ENCODE data around the gene CAPG. TPM values are rescaled to one million over a fixed set of nuclear protein-coding genes. Genes with fewer than 3 reads are reported as not detected.
A peak's percentile ranks its signal among the peaks of the same experiment; 100 is the strongest.
"Not testable (repeated sequence)": the region's sequence is repeated elsewhere in the genome, so short reads cannot be mapped to it uniquely, and the experiment has no call there.

The CAPG gene
- polyA plus RNA-seq, 4 donors: 35.8 to 130 (median 62.4) TPM

- no peaks in the 10 kb centered on the region for H3K9me3 ChIP-seq (ENCODE audit: control insufficient read depth in 2 of 2, insufficient read depth in 1 of 2, low read depth in 1 of 2, low read length in 1 of 2)
- H3K4me3 ChIP-seq (ENCODE audit: low read depth in 1 of 3, low read length in 3 of 3): no peak overlapping the region
- no peaks in the 10 kb centered on the region for H3K27me3 ChIP-seq (ENCODE audit: control insufficient read depth in 3 of 3, insufficient read depth in 3 of 3, low read length in 3 of 3)
- DNase-seq (no peak), FAIRE-seq (no peak)
- 77 to 93% (median 84%) methylated on average over 4 of the region's 4 CpGs for WGBS, 3 donors
- no peak overlapping the region for H3K27ac ChIP-seq (ENCODE audit: low read depth in 1 of 3, low read length in 2 of 3)
- H3K4me1 ChIP-seq (ENCODE audit: control insufficient read depth in 3 of 3, insufficient read depth in 2 of 3, low read depth in 1 of 3, low read length in 2 of 3): peaks cover 2 to 21% (median 18%) of the 10 kb centered on the region in 3 donors
- no peaks in the 10 kb centered on the region for H3K36me3 ChIP-seq (ENCODE audit: control insufficient read depth in 3 of 3, insufficient read depth in 2 of 3, low read depth in 1 of 3, low read length in 3 of 3)
These were observed 31.7 kb upstream of the CAPG start for GRCh38 chr2:85441864-85442263.

GRCh38 chr2:85440729-85441128, 30.6 kb upstream of the CAPG start:
- H3K9me3 ChIP-seq (ENCODE audit: control insufficient read depth in 2 of 2, insufficient read depth in 1 of 2, low read depth in 1 of 2, low read length in 1 of 2): no peaks in the 10 kb centered on the region
- 89 to 94% (median 92%) methylated on average over 5 of the region's 5 CpGs for WGBS, 3 donors
- H3K4me3 ChIP-seq (ENCODE audit: low read depth in 1 of 3, low read length in 3 of 3): no peak overlapping the region
- FAIRE-seq (no peak), DNase-seq (no peak)
- H3K36me3 ChIP-seq (ENCODE audit: control insufficient read depth in 3 of 3, insufficient read depth in 2 of 3, low read depth in 1 of 3, low read length in 3 of 3): no peaks in the 10 kb centered on the region
- no peak overlapping the region for H3K27ac ChIP-seq (ENCODE audit: low read depth in 1 of 3, low read length in 2 of 3)
- peaks cover 2 to 31% (median 16%) of the 10 kb centered on the region in 3 donors for H3K4me1 ChIP-seq (ENCODE audit: control insufficient read depth in 3 of 3, insufficient read depth in 2 of 3, low read depth in 1 of 3, low read length in 2 of 3)
- no peaks in the 10 kb centered on the region for H3K27me3 ChIP-seq (ENCODE audit: control insufficient read depth in 3 of 3, insufficient read depth in 3 of 3, low read length in 3 of 3)

GRCh38 chr2:85439986-85440385, 29.8 kb upstream of the CAPG start:
- peaks cover 2 to 37% (median 13%) of the 10 kb centered on the region in 3 donors for H3K4me1 ChIP-seq (ENCODE audit: control insufficient read depth in 3 of 3, insufficient read depth in 2 of 3, low read depth in 1 of 3, low read length in 2 of 3)
- H3K27ac ChIP-seq (ENCODE audit: low read depth in 1 of 3, low read length in 2 of 3): no peak overlapping the region
- DNase-seq (no peak), FAIRE-seq (no peak)
- no peaks in the 10 kb centered on the region for H3K27me3 ChIP-seq (ENCODE audit: control insufficient read depth in 3 of 3, insufficient read depth in 3 of 3, low read length in 3 of 3)
- 77 to 82% (median 81%) methylated on average over 7 of the region's 7 CpGs for WGBS, 3 donors
- no peaks in the 10 kb centered on the region for H3K36me3 ChIP-seq (ENCODE audit: control insufficient read depth in 3 of 3, insufficient read depth in 2 of 3, low read depth in 1 of 3, low read length in 3 of 3)
- no peak overlapping the region for H3K4me3 ChIP-seq (ENCODE audit: low read depth in 1 of 3, low read length in 3 of 3)
- no peaks in the 10 kb centered on the region for H3K9me3 ChIP-seq (ENCODE audit: control insufficient read depth in 2 of 2, insufficient read depth in 1 of 2, low read depth in 1 of 2, low read length in 1 of 2)

GRCh38 chr2:85439569-85439968, 29.4 kb upstream of the CAPG start:
- not testable (repeated sequence) for FAIRE-seq; H3K27ac ChIP-seq (ENCODE audit: low read depth in 1 of 3, low read length in 2 of 3); H3K27me3 ChIP-seq (ENCODE audit: control insufficient read depth in 3 of 3, insufficient read depth in 3 of 3, low read length in 3 of 3); DNase-seq; H3K9me3 ChIP-seq (ENCODE audit: control insufficient read depth in 2 of 2, insufficient read depth in 1 of 2, low read depth in 1 of 2, low read length in 1 of 2); H3K4me3 ChIP-seq (ENCODE audit: low read depth in 1 of 3, low read length in 3 of 3); H3K36me3 ChIP-seq (ENCODE audit: control insufficient read depth in 3 of 3, insufficient read depth in 2 of 3, low read depth in 1 of 3, low read length in 3 of 3)
- peaks cover 2 to 38% (median 12%) of the 10 kb centered on the region in 3 donors for H3K4me1 ChIP-seq (ENCODE audit: control insufficient read depth in 3 of 3, insufficient read depth in 2 of 3, low read depth in 1 of 3, low read length in 2 of 3)
- WGBS, 3 donors: 79 to 91% (median 85%) methylated on average over 9 of the region's 9 CpGs

- H3K9me3 ChIP-seq (ENCODE audit: control insufficient read depth in 2 of 2, insufficient read depth in 1 of 2, low read depth in 1 of 2, low read length in 1 of 2): no peaks in the 10 kb centered on the region
- H3K4me1 ChIP-seq (ENCODE audit: control insufficient read depth in 3 of 3, insufficient read depth in 2 of 3, low read depth in 1 of 3, low read length in 2 of 3): peaks cover 2 to 41% (median 12%) of the 10 kb centered on the region in 3 donors
- no peak overlapping the region for H3K4me3 ChIP-seq (ENCODE audit: low read depth in 1 of 3, low read length in 3 of 3)
- FAIRE-seq: no peak
- peak overlapping the region; percentile 41 to 97 (median 69) for H3K27ac ChIP-seq (ENCODE audit: low read depth in 1 of 3, low read length in 2 of 3)
- 38 to 72% (median 48%) methylated on average over 6 of the region's 6 CpGs for WGBS, 3 donors
- no peak for DNase-seq
- H3K27me3 ChIP-seq (ENCODE audit: control insufficient read depth in 3 of 3, insufficient read depth in 3 of 3, low read length in 3 of 3): no peaks in the 10 kb centered on the region
- no peaks in the 10 kb centered on the region for H3K36me3 ChIP-seq (ENCODE audit: control insufficient read depth in 3 of 3, insufficient read depth in 2 of 3, low read depth in 1 of 3, low read length in 3 of 3)
These were observed 28.9 kb upstream of the CAPG start for GRCh38 chr2:85439025-85439472.

GRCh38 chr2:85438201-85439024, 28.2 kb upstream of the CAPG start:
- DNase-seq (peak in 1 of 2 donors; percentile 33), FAIRE-seq (no peak)
- peak overlapping the region; percentile 46 to 97 (median 69) for H3K27ac ChIP-seq (ENCODE audit: low read depth in 1 of 3, low read length in 2 of 3)
- H3K4me3 ChIP-seq (ENCODE audit: low read depth in 1 of 3, low read length in 3 of 3): peak overlapping the region in 2 of 3 donors; percentile 43 to 46
- H3K27me3 ChIP-seq (ENCODE audit: control insufficient read depth in 3 of 3, insufficient read depth in 3 of 3, low read length in 3 of 3): no peaks in the 10 kb centered on the region
- no peaks in the 10 kb centered on the region for H3K36me3 ChIP-seq (ENCODE audit: control insufficient read depth in 3 of 3, insufficient read depth in 2 of 3, low read depth in 1 of 3, low read length in 3 of 3)
- WGBS, 3 donors: 38 to 49% (median 39%) methylated on average over 18 to 19 of the region's 19 CpGs
- H3K4me1 ChIP-seq (ENCODE audit: control insufficient read depth in 3 of 3, insufficient read depth in 2 of 3, low read depth in 1 of 3, low read length in 2 of 3): peaks cover 2 to 46% (median 12%) of the 10 kb centered on the region in 3 donors
- H3K9me3 ChIP-seq (ENCODE audit: control insufficient read depth in 2 of 2, insufficient read depth in 1 of 2, low read depth in 1 of 2, low read length in 1 of 2): no peaks in the 10 kb centered on the region

- Histone ChIP-seq H3K4me3 (ENCODE audit: low read depth in 1 of 3, low read length in 3 of 3) (peak overlapping the region; percentile 10 to 46 (median 43)), H3K27ac (ENCODE audit: low read depth in 1 of 3, low read length in 2 of 3) (peak overlapping the region; percentile 58 to 97 (median 69)), H3K36me3 (ENCODE audit: control insufficient read depth in 3 of 3, insufficient read depth in 2 of 3, low read depth in 1 of 3, low read length in 3 of 3) (no peaks in the 10 kb centered on the region), H3K9me3 (ENCODE audit: control insufficient read depth in 2 of 2, insufficient read depth in 1 of 2, low read depth in 1 of 2, low read length in 1 of 2) (no peaks in the 10 kb centered on the region), H3K27me3 (ENCODE audit: control insufficient read depth in 3 of 3, insufficient read depth in 3 of 3, low read length in 3 of 3) (no peaks in the 10 kb centered on the region), H3K4me1 (ENCODE audit: control insufficient read depth in 3 of 3, insufficient read depth in 2 of 3, low read depth in 1 of 3, low read length in 2 of 3) (peaks cover 2 to 46% (median 12%) of the 10 kb centered on the region in 3 donors)
- DNase-seq: peak; percentile 77 to 93
- 5 to 12% (median 7%) methylated on average over 34 to 64 of the region's 64 CpGs for WGBS, 3 donors
- FAIRE-seq: no peak
These were observed 27.5 kb upstream of the CAPG start for GRCh38 chr2:85437488-85438200.

- FAIRE-seq (no peak), DNase-seq (peak in 1 of 2 donors; percentile 34)
- Histone ChIP-seq H3K27me3 (ENCODE audit: control insufficient read depth in 3 of 3, insufficient read depth in 3 of 3, low read length in 3 of 3) (no peaks in the 10 kb centered on the region), H3K4me3 (ENCODE audit: low read depth in 1 of 3, low read length in 3 of 3) (no peak overlapping the region), H3K27ac (ENCODE audit: low read depth in 1 of 3, low read length in 2 of 3) (peak overlapping the region; percentile 34 to 97 (median 58)), H3K36me3 (ENCODE audit: control insufficient read depth in 3 of 3, insufficient read depth in 2 of 3, low read depth in 1 of 3, low read length in 3 of 3) (no peaks in the 10 kb centered on the region), H3K9me3 (ENCODE audit: control insufficient read depth in 2 of 2, insufficient read depth in 1 of 2, low read depth in 1 of 2, low read length in 1 of 2) (no peaks in the 10 kb centered on the region), H3K4me1 (ENCODE audit: control insufficient read depth in 3 of 3, insufficient read depth in 2 of 3, low read depth in 1 of 3, low read length in 2 of 3) (peaks cover 2 to 46% (median 12%) of the 10 kb centered on the region in 3 donors)
- WGBS, 3 donors: 63 to 74% (median 71%) methylated on average over 10 of the region's 10 CpGs
These were observed 26.8 kb upstream of the CAPG start for GRCh38 chr2:85436836-85437487.
